H1 (cell line): ENCODE results near the gene GPRASP2.
"Not testable (repeated sequence)": the region's sequence is repeated elsewhere in the genome, so short reads cannot be mapped to it uniquely, and the experiment has no call there.

Experiments
- CBX5 ChIP-seq: fragments of 300-800, 300-1000 bp; sonication (generic); IDR thresholded peaks from 2 replicates; pipeline ENCODE4 v1.7.1; 2016; ENCODE audit warnings: antibody characterized with exemption, low read length, low read depth
- CEBPB ChIP-seq: IDR thresholded peaks from 2 replicates; pipeline ENCODE4 v1.6.1; 2012; ENCODE audit warnings: low read depth, low read length
- YY1 ChIP-seq: IDR thresholded peaks from 2 replicates; pipeline ENCODE4 v1.6.1; 2011; ENCODE audit warnings: low read depth, mild to moderate bottlenecking, low read length
- ZNF274 ChIP-seq: IDR thresholded peaks from 2 replicates; pipeline ENCODE4 v1.7.0; 2012; ENCODE audit warnings: low read length, borderline replicate concordance; ENCODE audit errors: extremely low read depth

GRCh38 chrX:102721169-102721506 is 8.9 kb downstream of the GPRASP2 start:
- not testable (repeated sequence) for TF ChIP-seq ZNF274, CEBPB, YY1, CBX5
